ENCODE data around the gene IFIT2.

Gene IFIT2

GRCh38 chr10:89297791-89298190 is 4.1 kb upstream of the IFIT2 start:
- no peaks in the 10 kb centered on the region for H3K9me2 ChIP-seq (replicated peaks; ENCODE audit: low read depth, low read length)
- TF ChIP-seq EZH2phosphoT487 (IDR thresholded peaks at IDR 0.05; ENCODE audit: borderline replicate concordance) (no peak), CTCF (conservative IDR thresholded peaks at IDR 0.05; ENCODE audit: low read length) (no peak)
- H3K4me3 ChIP-seq (ENCODE audit: low read length, poor library complexity, severe bottlenecking): no peak overlapping the region
- no peak overlapping the region for H2AFZ ChIP-seq (ENCODE audit: low read length)
- no peaks in the 10 kb centered on the region for H3F3A ChIP-seq (ENCODE audit: low read depth)
- no peak overlapping the region for H3K9ac ChIP-seq (ENCODE audit: low read depth, low read length, poor library complexity, severe bottlenecking)
- peaks cover 13% of the 10 kb centered on the region for H3K4me1 ChIP-seq (ENCODE audit: insufficient read depth, low read length, poor library complexity, severe bottlenecking)
- H3K9me3 ChIP-seq (ENCODE audit: insufficient read depth, low read depth, low read length): peaks cover 4% of the 10 kb centered on the region; the same call in 1 of the 2 replicates
- no peaks in the 10 kb centered on the region for H3K27me3 ChIP-seq (ENCODE audit: insufficient read depth, low read length, poor library complexity, severe bottlenecking)
- no peak overlapping the region for H3K4me2 ChIP-seq (ENCODE audit: low read depth, low read length, poor library complexity, severe bottlenecking)
- 0 out of 2 replicates have a peak, but pooled peaks cover 3% of the 10 kb centered on the region for H3K79me2 ChIP-seq (ENCODE audit: insufficient read depth, low read length)
- no peaks in the 10 kb centered on the region for H4K20me1 ChIP-seq (ENCODE audit: insufficient read depth, low read length, poor library complexity, severe bottlenecking)
- no peaks in the 10 kb centered on the region for H3K36me3 ChIP-seq (ENCODE audit: insufficient read depth, low read length)

GRCh38 chr10:89299031-89299430 is 2.8 kb upstream of the IFIT2 start:
- Histone ChIP-seq H3K79me2 (ENCODE audit: insufficient read depth, low read length) (0 out of 2 replicates have a peak, but pooled peaks cover 15% of the 10 kb centered on the region), H3K4me3 (ENCODE audit: low read length, poor library complexity, severe bottlenecking) (no peak overlapping the region), H3F3A (ENCODE audit: low read depth) (no peaks in the 10 kb centered on the region), H3K9me2 (replicated peaks; ENCODE audit: low read depth, low read length) (no peaks in the 10 kb centered on the region), H3K4me2 (ENCODE audit: low read depth, low read length, poor library complexity, severe bottlenecking) (no peak overlapping the region), H3K9ac (ENCODE audit: low read depth, low read length, poor library complexity, severe bottlenecking) (no peak overlapping the region), H2AFZ (ENCODE audit: low read length) (no peak overlapping the region), H4K20me1 (ENCODE audit: insufficient read depth, low read length, poor library complexity, severe bottlenecking) (no peaks in the 10 kb centered on the region), H3K36me3 (ENCODE audit: insufficient read depth, low read length) (no peaks in the 10 kb centered on the region), H3K9me3 (ENCODE audit: insufficient read depth, low read depth, low read length) (peaks cover 4% of the 10 kb centered on the region; the same call in 1 of the 2 replicates), H3K27me3 (ENCODE audit: insufficient read depth, low read length, poor library complexity, severe bottlenecking) (no peaks in the 10 kb centered on the region), H3K4me1 (ENCODE audit: insufficient read depth, low read length, poor library complexity, severe bottlenecking) (peaks cover 22% of the 10 kb centered on the region)
- no peak for TF ChIP-seq EZH2phosphoT487 (IDR thresholded peaks at IDR 0.05; ENCODE audit: borderline replicate concordance)
- no peak for TF ChIP-seq CTCF (conservative IDR thresholded peaks at IDR 0.05; ENCODE audit: low read length)

GRCh38 chr10:89301232-89301631 is 614 bp upstream of the IFIT2 start:
- no peaks in the 10 kb centered on the region for H3K9me2 ChIP-seq (replicated peaks; ENCODE audit: low read depth, low read length)
- no peaks in the 10 kb centered on the region for H3F3A ChIP-seq (ENCODE audit: low read depth)
- H3K9me3 ChIP-seq (ENCODE audit: insufficient read depth, low read depth, low read length): peaks cover 4% of the 10 kb centered on the region; the same call in 1 of the 2 replicates
- peak overlapping the region; percentile 79 for H3K9ac ChIP-seq (ENCODE audit: low read depth, low read length, poor library complexity, severe bottlenecking)
- TF ChIP-seq EZH2phosphoT487 (IDR thresholded peaks at IDR 0.05; ENCODE audit: borderline replicate concordance) (no peak), CTCF (conservative IDR thresholded peaks at IDR 0.05; ENCODE audit: low read length) (no peak)
- H3K27me3 ChIP-seq (ENCODE audit: insufficient read depth, low read length, poor library complexity, severe bottlenecking): no peaks in the 10 kb centered on the region
- peak overlapping the region; percentile 78 for H3K4me3 ChIP-seq (ENCODE audit: low read length, poor library complexity, severe bottlenecking)
- peaks cover 22% of the 10 kb centered on the region for H3K4me1 ChIP-seq (ENCODE audit: insufficient read depth, low read length, poor library complexity, severe bottlenecking)
- H3K4me2 ChIP-seq (ENCODE audit: low read depth, low read length, poor library complexity, severe bottlenecking): peak overlapping the region; percentile 77
- no peaks in the 10 kb centered on the region for H4K20me1 ChIP-seq (ENCODE audit: insufficient read depth, low read length, poor library complexity, severe bottlenecking)
- H2AFZ ChIP-seq (ENCODE audit: low read length): peak overlapping the region; percentile 91
- H3K36me3 ChIP-seq (ENCODE audit: insufficient read depth, low read length): no peaks in the 10 kb centered on the region
- H3K79me2 ChIP-seq (ENCODE audit: insufficient read depth, low read length): 0 out of 2 replicates have a peak, but pooled peaks cover 17% of the 10 kb centered on the region
